SK-N-MC (cell line): Measurements from ENCODE around the gene IGFALS.

Experiments used
- DNase-seq: peaks from one replicate; pipeline ENCODE4 v3.0.0-alpha.2; 2011; ENCODE audit warnings: low read depth, low spot score
- H3K27ac ChIP-seq: fragments of 200-600 bp; sonication (generic); 2 replicates; pipeline ENCODE4 v1.5.1; 2016; ENCODE audit warnings: mixed run types
- H3K36me3 ChIP-seq: fragments of 200-600 bp; sonication (generic); 2 replicates; pipeline ENCODE4 v1.6.1; 2017; ENCODE audit warnings: antibody characterized with exemption, low read length, mixed read lengths; ENCODE audit not compliant: insufficient read depth
- H3K4me3 ChIP-seq: fragments of 200-600 bp; sonication (generic); 2 replicates; pipeline ENCODE4 v1.5.1; 2016
- H3K9ac ChIP-seq: fragments of 200-600 bp; sonication (generic); 2 replicates; pipeline ENCODE4 v1.8.0; 2017; ENCODE audit warnings: mixed run types, mixed read lengths; ENCODE audit not compliant: insufficient read length
- H3K9me3 ChIP-seq: fragments of 200-600 bp; sonication (generic); 2 replicates; pipeline ENCODE4 v1.6.1; 2017; ENCODE audit warnings: low read depth, mild to moderate bottlenecking, antibody characterized with exemption, low read length, moderate library complexity, mixed read lengths
- EZH2 ChIP-seq: fragments of 200-600 bp; sonication (generic); IDR thresholded peaks from one replicate; pipeline ENCODE4 v1.6.1; 2017; ENCODE audit warnings: antibody characterized with exemption
- FOXP2 ChIP-seq: optimal IDR thresholded peaks from 2 replicates; pipeline ENCODE3; 2011; ENCODE audit warnings: mild to moderate bottlenecking, moderate library complexity; ENCODE audit not compliant: insufficient read depth; ENCODE audit errors: extremely low read length, control extremely low read depth
- POLR2AphosphoS5 ChIP-seq: IDR thresholded peaks from 2 replicates; pipeline ENCODE4 v1.6.1; 2012; ENCODE audit warnings: mild to moderate bottlenecking, low read depth, low read length, borderline replicate concordance

Gene IGFALS

GRCh38 chr16:1781254-1781653 lies 12.3 kb downstream of the IGFALS start:
- TF ChIP-seq FOXP2, result no peak
- no peak; the same call in 1 of the 2 replicates for TF ChIP-seq POLR2AphosphoS5
- TF ChIP-seq EZH2, result no peak
- H3K9me3 ChIP-seq, result no peaks in the 10 kb centered on the region
- peak overlapping the region; percentile 92 for H3K4me3 ChIP-seq
- peak overlapping the region; percentile 76 for H3K9ac ChIP-seq
- DNase-seq, result no peak
- H3K27ac ChIP-seq, result no peak overlapping the region
- H3K36me3 ChIP-seq, result no peaks in the 10 kb centered on the region; the same call in 1 of the 2 replicates

- Histone ChIP-seq H3K4me3 (no peak overlapping the region), H3K9ac (no peak overlapping the region), H3K9me3 (no peaks in the 10 kb centered on the region), H3K27ac (no peak overlapping the region), H3K36me3 (no peaks in the 10 kb centered on the region; the same call in 1 of the 2 replicates)
- TF ChIP-seq FOXP2, result no peak
- TF ChIP-seq POLR2AphosphoS5, result no peak
- TF ChIP-seq EZH2, result no peak
- DNase-seq, result no peak
Measured at GRCh38 chr16:1780677-1781072, 12.8 kb downstream of the IGFALS start.

GRCh38 chr16:1779741-1780676 lies 13.5 kb downstream of the IGFALS start:
- no peak overlapping the region for H3K9ac ChIP-seq
- H3K27ac ChIP-seq, result no peak overlapping the region
- TF ChIP-seq POLR2AphosphoS5 (peak; percentile 61), EZH2 (no peak), FOXP2 (no peak)
- DNase-seq, result no peak
- H3K36me3 ChIP-seq, result no peaks in the 10 kb centered on the region; the same call in 1 of the 2 replicates
- no peaks in the 10 kb centered on the region for H3K9me3 ChIP-seq
- H3K4me3 ChIP-seq, result no peak overlapping the region

- H3K9ac ChIP-seq, result no peak overlapping the region
- DNase-seq, result no peak
- no peak overlapping the region for H3K4me3 ChIP-seq
- no peaks in the 10 kb centered on the region for H3K9me3 ChIP-seq
- H3K27ac ChIP-seq, result no peak overlapping the region
- no peaks in the 10 kb centered on the region; the same call in 1 of the 2 replicates for H3K36me3 ChIP-seq
- no peak for TF ChIP-seq POLR2AphosphoS5
- TF ChIP-seq FOXP2, result no peak
- no peak for TF ChIP-seq EZH2
Measured at GRCh38 chr16:1779234-1779701, 14.2 kb downstream of the IGFALS start.

- H3K9ac ChIP-seq, result no peak overlapping the region
Measured at GRCh38 chr16:1778200-1779179, 15.0 kb downstream of the IGFALS start.

GRCh38 chr16:1777375-1778199 lies 15.9 kb downstream of the IGFALS start:
- Histone ChIP-seq H3K27ac (no peak overlapping the region), H3K36me3 (no peaks in the 10 kb centered on the region; the same call in 1 of the 2 replicates), H3K9ac (no peak overlapping the region), H3K4me3 (no peak overlapping the region), H3K9me3 (no peaks in the 10 kb centered on the region)
- TF ChIP-seq FOXP2 (no peak), EZH2 (no peak), POLR2AphosphoS5 (peak; percentile 35)
- DNase-seq, result no peak

More at GRCh38 chr16:1778200-1779179, 15.0 kb downstream of the IGFALS start:
- Histone ChIP-seq H3K4me3 (no peak overlapping the region), H3K36me3 (no peaks in the 10 kb centered on the region; the same call in 1 of the 2 replicates), H3K27ac (no peak overlapping the region), H3K9me3 (no peaks in the 10 kb centered on the region)
- no peak; the same call in 1 of the 2 replicates for TF ChIP-seq POLR2AphosphoS5
- TF ChIP-seq EZH2, result no peak
- TF ChIP-seq FOXP2, result no peak
- no peak for DNase-seq

- H3K36me3 ChIP-seq, result no peaks in the 10 kb centered on the region; the same call in 1 of the 2 replicates
- DNase-seq, result no peak
- H3K27ac ChIP-seq, result no peak overlapping the region
- TF ChIP-seq POLR2AphosphoS5 (no peak), EZH2 (no peak), FOXP2 (no peak)
- H3K9ac ChIP-seq, result no peak overlapping the region
- H3K4me3 ChIP-seq, result no peak overlapping the region
- H3K9me3 ChIP-seq, result no peaks in the 10 kb centered on the region
Measured at GRCh38 chr16:1776991-1777374, 16.5 kb downstream of the IGFALS start.
